Neuronal stem cell (in vitro differentiated cells): ENCODE measurements around the gene RNF222.
A peak's percentile ranks its signal among the peaks of the same experiment; 100 is the strongest.

Experiments
- DNase-seq: peaks from one replicate; pipeline ENCODE4 v3.0.0-alpha.2; 2013; ENCODE audit warnings: low spot score
- H2AFZ ChIP-seq: one replicate; pipeline ENCODE4 v1.6.1; 2013; ENCODE audit warnings: mild to moderate bottlenecking, low read length, inconsistent platforms
- H2AK5ac ChIP-seq: 2 replicates; pipeline ENCODE4 v1.6.1; 2013; ENCODE audit warnings: low read depth, mild to moderate bottlenecking, inconsistent platforms, low read length, moderate library complexity, mixed read lengths
- H2BK120ac ChIP-seq: 2 replicates; pipeline ENCODE4 v1.6.1; 2013; ENCODE audit warnings: low read depth, mild to moderate bottlenecking, inconsistent platforms, low read length, moderate library complexity, mixed read lengths
- H2BK12ac ChIP-seq: one replicate; pipeline ENCODE4 v1.6.1; 2013; ENCODE audit warnings: low read length, inconsistent platforms
- H2BK15ac ChIP-seq: 2 replicates; pipeline ENCODE4 v1.6.1; 2013; ENCODE audit warnings: mild to moderate bottlenecking, low read length, inconsistent platforms, mixed read lengths
- H2BK5ac ChIP-seq: one replicate; pipeline ENCODE4 v1.6.1; 2013; ENCODE audit warnings: inconsistent platforms, mild to moderate bottlenecking, low read length, moderate library complexity
- H3K14ac ChIP-seq: one replicate; pipeline ENCODE4 v1.6.1; 2013; ENCODE audit warnings: low read length, inconsistent platforms
- H3K18ac ChIP-seq: 2 replicates; pipeline ENCODE4 v1.6.1; 2013; ENCODE audit warnings: low read length, inconsistent platforms
- H3K23ac ChIP-seq: 2 replicates; pipeline ENCODE4 v1.6.1; 2013; ENCODE audit warnings: low read depth, mild to moderate bottlenecking, mixed read lengths, low read length, inconsistent platforms; ENCODE audit not compliant: poor library complexity
- H3K27ac ChIP-seq: replicated peaks from 3 replicates; pipeline ENCODE4 v1.5.1; 2013; ENCODE audit warnings: low read length, inconsistent platforms
- H3K27me3 ChIP-seq, 3 experiments: 2 replicates each; pipeline ENCODE4 v1.6.1; 2013; ENCODE audit warnings: low read length in 3 of 3, mild to moderate bottlenecking in 2 of 3, inconsistent platforms in 1 of 3, low read depth in 1 of 3, mixed read lengths in 1 of 3, moderate library complexity in 1 of 3; ENCODE audit not compliant: control insufficient read depth in 3 of 3, insufficient read depth in 3 of 3
- H3K36me3 ChIP-seq, 2 donors: replicated peaks in 1 of 2; 2 replicates each; pipeline ENCODE4 v1.6.1; 2013; ENCODE audit warnings: low read length in 2 of 2; ENCODE audit not compliant: control insufficient read depth in 2 of 2, insufficient read depth in 2 of 2
- H3K4ac ChIP-seq: 2 replicates; pipeline ENCODE4 v1.6.1; 2013; ENCODE audit warnings: inconsistent platforms, mild to moderate bottlenecking, low read length, moderate library complexity
- H3K4me1 ChIP-seq, 2 donors: 1 replicate in 1 of 2; 2 replicates in 1 of 2; pipeline ENCODE4 v1.6.1; 2013; ENCODE audit warnings: low read length in 2 of 2, low read depth in 1 of 2; ENCODE audit not compliant: control insufficient read depth in 2 of 2, insufficient read depth in 1 of 2
- H3K4me2 ChIP-seq: one replicate; pipeline ENCODE4 v1.6.1; 2013; ENCODE audit warnings: mild to moderate bottlenecking, low read length, inconsistent platforms; ENCODE audit not compliant: insufficient read depth, poor library complexity, severe bottlenecking
- H3K4me3 ChIP-seq, 2 donors: 2 replicates each; pipeline ENCODE4 v1.5.1; 2013; ENCODE audit warnings: low read length in 2 of 2, mild to moderate bottlenecking in 2 of 2, inconsistent platforms in 1 of 2, moderate library complexity in 1 of 2
- H3K79me1 ChIP-seq: one replicate; pipeline ENCODE4 v1.6.1; 2013; ENCODE audit warnings: low read depth, mild to moderate bottlenecking, inconsistent platforms, low read length, moderate library complexity
- H3K9ac ChIP-seq: one replicate; pipeline ENCODE4 v1.6.1; 2013; ENCODE audit warnings: mild to moderate bottlenecking, low read depth, low read length, inconsistent platforms; ENCODE audit not compliant: poor library complexity
- H3K9me3 ChIP-seq, 2 donors: replicated peaks in 1 of 2; 2 replicates each; pipeline versions ENCODE3 to v1.6.1; 2013; ENCODE audit warnings: low read length in 2 of 2, mild to moderate bottlenecking in 2 of 2, inconsistent platforms in 1 of 2, low read depth in 1 of 2, mixed read lengths in 1 of 2, moderate library complexity in 1 of 2; ENCODE audit not compliant: control insufficient read depth in 2 of 2, insufficient read depth in 1 of 2
- H4K8ac ChIP-seq: one replicate; pipeline ENCODE4 v1.6.1; 2013; ENCODE audit warnings: low read depth, mild to moderate bottlenecking, inconsistent platforms, low read length, moderate library complexity
- H4K91ac ChIP-seq: one replicate; pipeline ENCODE4 v1.6.1; 2013; ENCODE audit warnings: low read length, low read depth, mild to moderate bottlenecking, inconsistent platforms; ENCODE audit not compliant: poor library complexity
- WGBS, 2 donors: extraction: QIAGEN DNeasy Blood & Tissue Kit; methylation state at CpG; one replicate each; pipeline ENCODE4 v1.1.7; 2013; ENCODE audit warnings: missing lambda C conversion rate in 2 of 2, mixed read lengths in 1 of 2; ENCODE audit not compliant: insufficient read length in 2 of 2, insufficient replicate concordance in 1 of 2; ENCODE audit errors: extremely low coverage in 2 of 2; 5-methylcytosine and 5-hydroxymethylcytosine counted together

The RNF222 gene

DNA sequence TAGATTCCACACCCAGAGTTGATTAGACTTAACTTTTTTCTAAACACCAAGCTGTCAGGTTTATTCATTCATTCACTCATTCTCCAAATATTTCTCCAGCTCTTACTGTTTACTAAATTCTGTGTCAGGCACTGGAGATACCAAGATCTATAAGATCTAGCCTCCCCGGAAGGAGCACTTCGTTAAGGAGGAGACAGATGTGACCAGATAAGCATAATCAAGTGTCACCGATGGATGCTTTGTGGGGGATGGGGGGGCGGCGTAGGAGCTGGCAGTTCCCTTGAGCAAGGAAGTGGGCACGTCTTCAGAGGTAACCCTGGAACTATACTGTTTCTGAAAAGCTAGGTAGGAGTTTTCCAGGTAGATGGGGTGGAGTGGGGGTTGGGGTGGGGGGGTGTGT, 10.8 kb downstream of the RNF222 start:
- H2BK15ac ChIP-seq, result no peak overlapping the region

GRCh38 chr17:8384801-8385378, 12.7 kb downstream of the RNF222 start:
- Histone ChIP-seq H3K4me3 (no peak overlapping the region), H3K14ac (no peak overlapping the region)
- WGBS, 2 donors, result no CpG with 5 or more reads among the region's 12 CpGs

More for the DNA sequence above, 10.8 kb downstream of the RNF222 start:
- Histone ChIP-seq H3K4ac (no peak overlapping the region), H3K79me1 (no peaks in the 10 kb centered on the region), H3K36me3 (peaks cover 2 to 3% of the 10 kb centered on the region in 2 donors), H3K9ac (no peak overlapping the region), H2BK12ac (no peak overlapping the region), H3K14ac (no peak overlapping the region), H3K23ac (no peak overlapping the region), H3K27ac (no peak overlapping the region), H2BK5ac (no peak overlapping the region), H3K18ac (no peak overlapping the region), H2BK120ac (no peak overlapping the region), H4K91ac (no peak overlapping the region), H3K4me2 (no peak overlapping the region), H2AK5ac (no peak overlapping the region), H3K4me3 (no peak overlapping the region), H3K4me1 (peaks cover 2% of the 10 kb centered on the region in 2 donors), H3K9me3 (no peaks in the 10 kb centered on the region), H3K27me3 (no peaks in the 10 kb centered on the region), H2AFZ (no peak overlapping the region), H4K8ac (no peak overlapping the region)
- no CpG with 5 or more reads among the region's 6 CpGs for WGBS, 2 donors
- no peak for DNase-seq

GRCh38 chr17:8383143-8383822, 14.3 kb downstream of the RNF222 start, which contains the start of gene RPL26:
TSS of gene RPL26 (minus strand) at chr17:8383193. CDS start at chr17:8382310, 883 bp downstream.
- peak within 1 kb of the TSS; percentile 97 for H2AFZ ChIP-seq
- H2AK5ac ChIP-seq, result peak within 1 kb of the TSS; percentile 60
- no peak within 1 kb of the TSS for H2BK120ac ChIP-seq
- H2BK5ac ChIP-seq, result peak within 1 kb of the TSS; percentile 87
- no peaks in the 10 kb centered on the region for H3K9me3 ChIP-seq
- peak within 1 kb of the TSS; percentile 66 for H4K8ac ChIP-seq
- H3K4me1 ChIP-seq, result peaks cover 5 to 7% of the 10 kb centered on the region in 2 donors
- peak within 1 kb of the TSS; percentile 79 for H3K4me2 ChIP-seq
- no peak within 1 kb of the TSS for H2BK15ac ChIP-seq
- peak within 1 kb of the TSS; percentile 97 for H3K18ac ChIP-seq
- H3K27ac ChIP-seq, result peak within 1 kb of the TSS; percentile 80
- peak within 1 kb of the TSS; percentile 13 for H3K4ac ChIP-seq
- peaks cover 26 to 38% of the 10 kb centered on the region in 2 donors for H3K36me3 ChIP-seq
- H3K27me3 ChIP-seq, result no peaks in the 10 kb centered on the region
- H4K91ac ChIP-seq, result no peak within 1 kb of the TSS
- peak within 1 kb of the TSS; percentile 14 for H2BK12ac ChIP-seq
- H3K14ac ChIP-seq, result peak within 1 kb of the TSS; percentile 77
- no peaks in the 10 kb centered on the region for H3K79me1 ChIP-seq
- peak within 1 kb of the TSS; percentile 92 for H3K9ac ChIP-seq
- H3K23ac ChIP-seq, result peak within 1 kb of the TSS; percentile 92
- H3K4me3 ChIP-seq, result peak within 1 kb of the TSS; percentile 87 to 97
- no CpG with 5 or more reads among the region's 55 CpGs for WGBS, 2 donors
- DNase-seq, result peak; percentile 97

More at GRCh38 chr17:8384801-8385378, 12.7 kb downstream of the RNF222 start:
- Histone ChIP-seq H3K4ac (no peak overlapping the region), H2BK5ac (no peak overlapping the region), H3K79me1 (no peaks in the 10 kb centered on the region), H2BK120ac (no peak overlapping the region), H3K4me1 (peaks cover 5 to 7% of the 10 kb centered on the region in 2 donors), H4K8ac (no peak overlapping the region), H2BK15ac (no peak overlapping the region), H3K27me3 (no peaks in the 10 kb centered on the region), H3K4me2 (no peak overlapping the region), H2AK5ac (no peak overlapping the region), H3K9me3 (no peaks in the 10 kb centered on the region), H3K27ac (no peak overlapping the region), H2AFZ (no peak overlapping the region), H3K23ac (no peak overlapping the region), H2BK12ac (no peak overlapping the region), H3K36me3 (peaks cover 17 to 22% of the 10 kb centered on the region in 2 donors), H4K91ac (no peak overlapping the region), H3K9ac (no peak overlapping the region), H3K18ac (no peak overlapping the region)
- DNase-seq, result no peak

- peak overlapping the region; percentile 80 for H3K23ac ChIP-seq
- no peak overlapping the region for H2BK5ac ChIP-seq
- H4K91ac ChIP-seq, result no peak overlapping the region
- peaks cover 29 to 43% of the 10 kb centered on the region in 2 donors for H3K36me3 ChIP-seq
- no peak overlapping the region for H2BK15ac ChIP-seq
- H3K4me1 ChIP-seq, result peaks cover 5 to 7% of the 10 kb centered on the region in 2 donors
- H3K18ac ChIP-seq, result peak overlapping the region; percentile 22
- H2BK12ac ChIP-seq, result no peak overlapping the region
- H3K14ac ChIP-seq, result no peak overlapping the region
- peak overlapping the region; percentile 51 for H2AFZ ChIP-seq
- H3K4me3 ChIP-seq, result peak overlapping the region; percentile 87 to 88
- H3K9me3 ChIP-seq, result no peaks in the 10 kb centered on the region
- H3K4me2 ChIP-seq, result peak overlapping the region; percentile 55
- H2BK120ac ChIP-seq, result no peak overlapping the region
- DNase-seq, result no peak
- no peak overlapping the region for H2AK5ac ChIP-seq
- H3K27ac ChIP-seq, result peak overlapping the region; percentile 61
- H4K8ac ChIP-seq, result no peak overlapping the region
- H3K79me1 ChIP-seq, result no peaks in the 10 kb centered on the region
- WGBS, 2 donors, result no CpG with 5 or more reads among the region's 15 CpGs
- H3K9ac ChIP-seq, result no peak overlapping the region
- H3K27me3 ChIP-seq, result no peaks in the 10 kb centered on the region
- no peak overlapping the region for H3K4ac ChIP-seq
Measured at GRCh38 chr17:8382880-8383142, 14.8 kb downstream of the RNF222 start.
